PFSK-1 (cell line): ENCODE measurements around the gene KIF5C.

ENCODE experiments used
- POLR2AphosphoS5 ChIP-seq: IDR thresholded peaks from 2 replicates; pipeline ENCODE4 v1.6.1; 2012; ENCODE audit warnings: low read depth, mild to moderate bottlenecking, control low read depth, low read length, moderate library complexity
- SIN3A ChIP-seq: IDR thresholded peaks from 2 replicates; pipeline ENCODE4 v1.6.1; 2012; ENCODE audit warnings: mild to moderate bottlenecking, low read length, moderate library complexity, borderline replicate concordance; ENCODE audit not compliant: insufficient read depth
- TAF1 ChIP-seq: IDR thresholded peaks from 2 replicates; pipeline ENCODE4 v1.6.1; 2012; ENCODE audit warnings: low read length, control low read depth, borderline replicate concordance; ENCODE audit not compliant: insufficient read depth

- no peak for TF ChIP-seq POLR2AphosphoS5
- TF ChIP-seq SIN3A = no peak
- no peak for TF ChIP-seq TAF1
Measured at GRCh38 chr2:149058936-149059335, 183.9 kb downstream of the KIF5C start.
